Measurements from ENCODE around the gene NFKBIZ.

The NFKBIZ gene

GRCh38 chr3:101827211-101828174 lies 21.8 kb upstream of the NFKBIZ start:
- DNase-seq: peak; percentile 90

- DNase-seq: peak in 1 of 2 donors; percentile 20
Observed at GRCh38 chr3:101828276-101828675, 21.0 kb upstream of the NFKBIZ start.

- DNase-seq: peak; percentile 72 to 74
Observed at GRCh38 chr3:101828691-101829436, 20.4 kb upstream of the NFKBIZ start.

- DNase-seq: peak in 1 of 2 donors; percentile 22
Observed at GRCh38 chr3:101829437-101829830, 19.9 kb upstream of the NFKBIZ start.

GRCh38 chr3:101829874-101830273 lies 19.4 kb upstream of the NFKBIZ start:
- no peak for DNase-seq

GRCh38 chr3:101833446-101833974 lies 15.8 kb upstream of the NFKBIZ start:
- no peak for DNase-seq

GRCh38 chr3:101835676-101836075 lies 13.6 kb upstream of the NFKBIZ start:
- no peak for DNase-seq

- no peak for DNase-seq
Observed at GRCh38 chr3:101836160-101836559, 13.2 kb upstream of the NFKBIZ start.

- peak in 1 of 2 donors; percentile 44 for DNase-seq
Observed at GRCh38 chr3:101836652-101837598, 12.4 kb upstream of the NFKBIZ start.

- no peak for DNase-seq
Observed at GRCh38 chr3:101838691-101839090, 10.6 kb upstream of the NFKBIZ start.

- DNase-seq: no peak
Observed at GRCh38 chr3:101840066-101840465, 9.2 kb upstream of the NFKBIZ start.

- no peak for DNase-seq
Observed at GRCh38 chr3:101842245-101842934, 6.9 kb upstream of the NFKBIZ start.

- DNase-seq: no peak
Observed at GRCh38 chr3:101842935-101843330, 6.4 kb upstream of the NFKBIZ start.

GRCh38 chr3:101845425-101845824 lies 3.9 kb upstream of the NFKBIZ start:
- no peak for DNase-seq

- no peak for DNase-seq
Observed at GRCh38 chr3:101846709-101847108, 2.6 kb upstream of the NFKBIZ start.

GRCh38 chr3:101847328-101847727 lies 2.0 kb upstream of the NFKBIZ start:
- DNase-seq: no peak

- no peak for DNase-seq
Observed at GRCh38 chr3:101848326-101848725, 988 bp upstream of the NFKBIZ start.

- DNase-seq: peak in 1 of 2 donors; percentile 56
Observed at GRCh38 chr3:101849714-101850245, 466 bp downstream of the NFKBIZ start.

GRCh38 chr3:101850246-101851051 lies 1.1 kb downstream of the NFKBIZ start:
- DNase-seq: peak; percentile 64 to 87

GRCh38 chr3:101851072-101851770 lies 1.9 kb downstream of the NFKBIZ start:
- DNase-seq: peak in 1 of 2 donors; percentile 67
